Measurements from ENCODE around the gene GLOD5. TPM values are rescaled to one million over a fixed set of nuclear protein-coding genes. Genes with fewer than 3 reads are reported as not detected.

The GLOD5 gene
- total and polyA plus RNA-seq, 4 donors, result not detected

DNA sequence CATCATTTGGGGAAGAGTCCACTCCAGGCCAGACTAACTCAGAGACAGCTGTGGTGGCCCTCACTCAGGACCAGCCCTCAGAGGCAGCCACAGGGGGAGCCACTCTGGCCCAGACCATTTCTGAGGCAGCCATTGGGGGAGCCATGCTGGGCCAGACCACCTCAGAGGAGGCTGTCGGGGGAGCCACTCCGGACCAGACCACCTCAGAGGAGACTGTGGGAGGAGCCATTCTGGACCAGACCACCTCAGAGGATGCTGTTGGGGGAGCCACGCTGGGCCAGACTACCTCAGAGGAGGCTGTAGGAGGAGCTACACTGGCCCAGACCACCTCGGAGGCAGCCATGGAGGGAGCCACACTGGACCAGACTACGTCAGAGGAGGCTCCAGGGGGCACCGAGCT is 61.5 kb downstream of the GLOD5 start:
- Histone ChIP-seq H3K4me1 (ENCODE audit: control insufficient read depth, insufficient read depth, low read length) (no peaks in the 10 kb centered on the region), H3K27me3 (ENCODE audit: control insufficient read depth, insufficient read depth, low read length) (no peaks in the 10 kb centered on the region), H3K9me3 (ENCODE audit: control insufficient read depth, insufficient read depth, low read length) (peaks cover 2% of the 10 kb centered on the region), H3K36me3 (ENCODE audit: control insufficient read depth, insufficient read depth, low read length) (peaks cover 50% of the 10 kb centered on the region), H3K27ac (ENCODE audit: low read depth, low read length) (no peak overlapping the region), H3K4me3 (ENCODE audit: low read depth, low read length) (no peak overlapping the region)
- DNase-seq (ENCODE audit: low read depth in 4 of 6, low spot score in 6 of 6), result peak in 1 of 6 donors; percentile 47
- 52% methylated on average over 6 of the region's 6 CpGs for WGBS (ENCODE audit: insufficient coverage)

Small RNA genes lying within 50 kb of the gene (small RNA-seq; reads per million reads assigned to genes)
- gene RNU6-1056P (ENCODE audit: low replicate concordance), result not detected
- not detected for gene RNU6-29P (ENCODE audit: low replicate concordance)

Other genes with a start within 250 kb of the GLOD5 start
- gene EBP, start 239.9 kb upstream of the GLOD5 start, total RNA-seq, result 10 to 100 TPM; 32.5 to 59.1 TPM
- gene EBP, start 239.9 kb upstream of the GLOD5 start, polyA plus RNA-seq (ENCODE audit: insufficient read length in 2 of 2), result 10 to 100 TPM; 61.6 to 62.9 TPM
- gene TBC1D25, start 222.0 kb upstream of the GLOD5 start, total RNA-seq, result 1 to 10 TPM; 6.8 to 8.3 TPM
- 10 to 100 TPM; 20.3 to 23.3 TPM for gene TBC1D25, start 222.0 kb upstream of the GLOD5 start, polyA plus RNA-seq (ENCODE audit: insufficient read length in 2 of 2)
- 100 to 1,000 TPM; 116 to 158 TPM for gene RBM3, start 187.3 kb upstream of the GLOD5 start, total RNA-seq
- 100 to 1,000 TPM; 216 to 254 TPM for gene RBM3, start 187.3 kb upstream of the GLOD5 start, polyA plus RNA-seq (ENCODE audit: insufficient read length in 2 of 2)
- 100 to 1,000 TPM in 1 of 2 donors, 10 to 100 TPM in 1; 48.0 to 126 TPM for gene WDR13, start 164.3 kb upstream of the GLOD5 start, total RNA-seq
- 100 to 1,000 TPM; 136 to 137 TPM for gene WDR13, start 164.3 kb upstream of the GLOD5 start, polyA plus RNA-seq (ENCODE audit: insufficient read length in 2 of 2)
- 1 to 10 TPM; 3.1 to 4.3 TPM for gene WAS, start 77.9 kb upstream of the GLOD5 start, total RNA-seq
- gene WAS, start 77.9 kb upstream of the GLOD5 start, polyA plus RNA-seq (ENCODE audit: insufficient read length in 2 of 2), result 1 to 10 TPM; 6.2 to 7.1 TPM
- 1 to 10 TPM; 3.0 to 4.8 TPM for gene SUV39H1, start 65.0 kb upstream of the GLOD5 start, total RNA-seq
- gene SUV39H1, start 65.0 kb upstream of the GLOD5 start, polyA plus RNA-seq (ENCODE audit: insufficient read length in 2 of 2), result 1 to 10 TPM; 6.9 to 8.2 TPM
- under 1 TPM; 0.39 to 0.59 TPM for gene GATA1, start 24.8 kb downstream of the GLOD5 start, total RNA-seq
- gene GATA1, start 24.8 kb downstream of the GLOD5 start, polyA plus RNA-seq (ENCODE audit: insufficient read length in 2 of 2), result under 1 TPM; 0.22 to 0.45 TPM
- gene HDAC6, start 40.3 kb downstream of the GLOD5 start, total RNA-seq, result 100 to 1,000 TPM in 1 of 2 donors, 10 to 100 TPM in 1; 63.9 to 139 TPM
- gene HDAC6, start 40.3 kb downstream of the GLOD5 start, polyA plus RNA-seq (ENCODE audit: insufficient read length in 2 of 2), result 100 to 1,000 TPM; 150 to 194 TPM
- gene ERAS, start 64.8 kb downstream of the GLOD5 start, total RNA-seq, result under 1 TPM in 1 of 2 donors, not detected in 1; 0.22 TPM
- under 1 TPM; 0.73 to 0.78 TPM for gene ERAS, start 64.8 kb downstream of the GLOD5 start, polyA plus RNA-seq (ENCODE audit: insufficient read length in 2 of 2)
- 10 to 100 TPM; 61.4 to 91.4 TPM for gene PCSK1N, start 73.9 kb downstream of the GLOD5 start, total RNA-seq
- gene PCSK1N, start 73.9 kb downstream of the GLOD5 start, polyA plus RNA-seq (ENCODE audit: insufficient read length in 2 of 2), result 100 to 1,000 TPM; 481 to 566 TPM
- gene TIMM17B, start 136.0 kb downstream of the GLOD5 start, total RNA-seq, result 10 to 100 TPM; 18.0 to 42.4 TPM
- 10 to 100 TPM; 49.4 to 53.8 TPM for gene TIMM17B, start 136.0 kb downstream of the GLOD5 start, polyA plus RNA-seq (ENCODE audit: insufficient read length in 2 of 2)
- gene PQBP1, start 136.2 kb downstream of the GLOD5 start, total RNA-seq, result 10 to 100 TPM; 28.9 to 67.9 TPM
- 10 to 100 TPM; 89.8 to 91.9 TPM for gene PQBP1, start 136.2 kb downstream of the GLOD5 start, polyA plus RNA-seq (ENCODE audit: insufficient read length in 2 of 2)
- 10 to 100 TPM; 10.4 to 14.2 TPM for gene SLC35A2, start 149.9 kb downstream of the GLOD5 start, total RNA-seq
- 10 to 100 TPM; 26.8 to 27.9 TPM for gene SLC35A2, start 149.9 kb downstream of the GLOD5 start, polyA plus RNA-seq (ENCODE audit: insufficient read length in 2 of 2)
- gene PIM2, start 157.3 kb downstream of the GLOD5 start, total RNA-seq, result 10 to 100 TPM; 10.3 to 10.5 TPM
- gene PIM2, start 157.3 kb downstream of the GLOD5 start, polyA plus RNA-seq (ENCODE audit: insufficient read length in 2 of 2), result 10 to 100 TPM; 11.9 to 13.1 TPM
- 10 to 100 TPM; 27.9 to 35.7 TPM for gene OTUD5, start 195.9 kb downstream of the GLOD5 start, total RNA-seq
- 10 to 100 TPM; 74.0 to 81.4 TPM for gene OTUD5, start 195.9 kb downstream of the GLOD5 start, polyA plus RNA-seq (ENCODE audit: insufficient read length in 2 of 2)
- 1 to 10 TPM; 1.8 to 3.7 TPM for gene KCND1, start 210.1 kb downstream of the GLOD5 start, total RNA-seq
- gene KCND1, start 210.1 kb downstream of the GLOD5 start, polyA plus RNA-seq (ENCODE audit: insufficient read length in 2 of 2), result 1 to 10 TPM; 5.7 to 6.7 TPM
- 10 to 100 TPM; 29.1 to 30.0 TPM for gene GRIPAP1, start 240.5 kb downstream of the GLOD5 start, total RNA-seq
- 100 to 1,000 TPM in 1 of 2 donors, 10 to 100 TPM in 1; 91.2 to 116 TPM for gene GRIPAP1, start 240.5 kb downstream of the GLOD5 start, polyA plus RNA-seq (ENCODE audit: insufficient read length in 2 of 2)